ENCODE data around the gene TRAPPC5.

Gene TRAPPC5

DNA sequence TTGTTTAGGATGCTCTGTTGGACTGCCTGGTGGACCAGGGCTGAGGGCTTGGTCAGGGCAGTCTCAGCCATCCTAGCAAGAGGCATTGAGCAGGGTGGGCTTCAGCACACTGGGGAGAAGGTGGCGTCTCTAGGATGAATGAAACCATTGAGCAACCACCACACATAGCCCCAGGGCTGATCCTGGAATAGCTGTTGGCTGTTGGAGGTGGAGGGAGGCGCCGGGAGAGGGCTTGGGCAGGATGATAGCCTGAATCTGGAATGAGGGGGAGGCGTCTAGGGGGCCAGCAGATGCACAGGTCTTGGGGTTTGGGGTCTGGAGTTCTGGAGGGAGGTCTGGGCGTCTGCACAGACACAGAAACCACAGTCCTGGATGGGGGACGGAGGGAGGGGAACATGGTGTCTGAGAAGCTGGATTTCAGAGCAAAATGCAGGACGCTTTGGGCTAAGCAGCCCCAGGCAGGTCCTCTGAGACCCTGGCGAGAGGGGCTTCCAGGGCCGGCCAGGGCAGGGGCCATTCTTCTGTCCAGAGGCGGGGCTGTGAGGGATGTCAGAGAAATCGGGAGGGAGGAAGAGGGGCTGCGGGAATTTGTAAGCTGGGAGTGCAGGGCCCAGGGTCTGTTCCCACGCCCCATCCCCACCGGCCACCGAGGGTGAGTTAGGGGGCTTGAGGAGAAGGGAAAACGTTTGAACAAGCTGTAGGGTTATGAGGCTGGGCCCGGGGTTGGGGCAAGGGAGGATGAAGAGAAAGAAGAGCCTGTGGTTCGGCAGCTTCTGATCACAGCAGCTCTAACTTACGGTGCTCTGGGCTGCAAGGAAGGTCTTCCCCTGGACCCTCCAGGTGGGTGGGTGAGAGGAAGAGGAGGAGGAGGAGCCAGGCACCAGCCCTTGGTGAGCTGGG is 5.2 kb downstream of the TRAPPC5 start:
- TF ChIP-seq ZFX (IDR thresholded peaks at IDR 0.05) (no peak), CTCF (conservative IDR thresholded peaks at IDR 0.05) (no peak)
- H3K27ac ChIP-seq: no peak overlapping the region

- TF ChIP-seq CTCF (conservative IDR thresholded peaks at IDR 0.05) (no peak), ZFX (IDR thresholded peaks at IDR 0.05) (no peak)
These were observed 6.5 kb downstream of the TRAPPC5 start for GRCh38 chr19:7687177-7687576.

GRCh38 chr19:7689165-7689564 is 8.5 kb downstream of the TRAPPC5 start:
- H3K27ac ChIP-seq: no peak overlapping the region
- no peak for TF ChIP-seq CTCF (conservative IDR thresholded peaks at IDR 0.05)
- TF ChIP-seq ZFX (IDR thresholded peaks at IDR 0.05): no peak

More at GRCh38 chr19:7687177-7687576, 6.5 kb downstream of the TRAPPC5 start:
- H3K27ac ChIP-seq: no peak overlapping the region

DNA sequence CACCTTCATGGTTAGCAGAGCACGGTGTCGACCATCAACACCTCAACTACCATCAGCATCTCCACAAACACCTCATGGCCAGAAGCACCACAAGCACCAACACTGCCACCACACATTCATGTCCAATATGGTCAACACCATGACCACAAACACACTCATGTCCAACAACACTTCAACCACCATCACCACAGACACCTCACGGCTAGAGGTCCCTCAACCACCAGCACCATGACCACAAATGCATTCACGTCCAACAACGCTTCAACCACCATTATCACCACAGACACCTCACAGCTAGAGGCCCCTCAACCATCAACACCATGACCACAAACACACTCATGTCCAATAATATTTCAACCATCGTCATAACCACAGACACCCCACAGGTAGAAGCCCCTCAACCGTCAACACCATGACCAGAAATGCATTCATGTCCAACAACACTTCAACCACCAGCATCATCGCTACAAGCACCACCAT is 10.2 kb downstream of the TRAPPC5 start:
- H3K27ac ChIP-seq: no peak overlapping the region
- TF ChIP-seq CTCF (conservative IDR thresholded peaks at IDR 0.05) (no peak), ZFX (IDR thresholded peaks at IDR 0.05) (no peak)

GRCh38 chr19:7691497-7691896 is 10.9 kb downstream of the TRAPPC5 start:
- TF ChIP-seq ZFX (IDR thresholded peaks at IDR 0.05) (no peak), CTCF (conservative IDR thresholded peaks at IDR 0.05) (no peak)
- H3K27ac ChIP-seq: no peak overlapping the region

- no peak overlapping the region for H3K27ac ChIP-seq
- no peak for TF ChIP-seq ZFX (IDR thresholded peaks at IDR 0.05)
- TF ChIP-seq CTCF (conservative IDR thresholded peaks at IDR 0.05): no peak
These were observed 11.9 kb downstream of the TRAPPC5 start for GRCh38 chr19:7692417-7693088.

- no peak overlapping the region for H3K27ac ChIP-seq
- no peak for TF ChIP-seq ZFX (IDR thresholded peaks at IDR 0.05)
- TF ChIP-seq CTCF (conservative IDR thresholded peaks at IDR 0.05): no peak
These were observed 13.9 kb downstream of the TRAPPC5 start for GRCh38 chr19:7694499-7694898.
